ENCODE results near the gene AJAP1.

GRCh38 chr1:4787551-4787950, 133.1 kb downstream of the AJAP1 start:
- TF ChIP-seq, protein P1, sequence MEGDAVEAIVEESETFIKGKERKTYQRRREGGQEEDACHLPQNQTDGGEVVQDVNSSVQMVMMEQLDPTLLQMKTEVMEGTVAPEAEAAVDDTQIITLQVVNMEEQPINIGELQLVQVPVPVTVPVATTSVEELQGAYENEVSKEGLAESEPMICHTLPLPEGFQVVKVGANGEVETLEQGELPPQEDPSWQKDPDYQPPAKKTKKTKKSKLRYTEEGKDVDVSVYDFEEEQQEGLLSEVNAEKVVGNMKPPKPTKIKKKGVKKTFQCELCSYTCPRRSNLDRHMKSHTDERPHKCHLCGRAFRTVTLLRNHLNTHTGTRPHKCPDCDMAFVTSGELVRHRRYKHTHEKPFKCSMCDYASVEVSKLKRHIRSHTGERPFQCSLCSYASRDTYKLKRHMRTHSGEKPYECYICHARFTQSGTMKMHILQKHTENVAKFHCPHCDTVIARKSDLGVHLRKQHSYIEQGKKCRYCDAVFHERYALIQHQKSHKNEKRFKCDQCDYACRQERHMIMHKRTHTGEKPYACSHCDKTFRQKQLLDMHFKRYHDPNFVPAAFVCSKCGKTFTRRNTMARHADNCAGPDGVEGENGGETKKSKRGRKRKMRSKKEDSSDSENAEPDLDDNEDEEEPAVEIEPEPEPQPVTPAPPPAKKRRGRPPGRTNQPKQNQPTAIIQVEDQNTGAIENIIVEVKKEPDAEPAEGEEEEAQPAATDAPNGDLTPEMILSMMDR (IDR thresholded peaks at IDR 0.05), result no peak
- no peak for TF ChIP-seq ZFX (IDR thresholded peaks at IDR 0.05; ENCODE audit: borderline replicate concordance)
